ENCODE measurements around the gene PLSCR4. TPM values are rescaled to one million over a fixed set of nuclear protein-coding genes. Genes with fewer than 3 reads are reported as not detected.
A peak's percentile ranks its signal among the peaks of the same experiment; 100 is the strongest.

PLSCR4 gene
- total and polyA plus RNA-seq, 2 experiments from 2014 or later: 40.3 to 63.4 TPM

- Histone ChIP-seq H3K9me2 (ENCODE audit: insufficient read depth) (no peaks in the 10 kb centered on the region), H3K4me1 (ENCODE audit: insufficient read depth) (0 out of 2 replicates have a peak, but pooled peaks cover 2% of the 10 kb centered on the region), H3K9me3 (ENCODE audit: low read depth) (no peaks in the 10 kb centered on the region), H3K79me2 (ENCODE audit: insufficient read depth) (no peaks in the 10 kb centered on the region), H3K4me2 (ENCODE audit: unreplicated experiment) (no peak overlapping the region), H3K9ac (no peak overlapping the region), H3K36me3 (ENCODE audit: low read depth) (0 out of 2 replicates have a peak, but pooled peaks cover 3% of the 10 kb centered on the region), H3K27ac (no peak overlapping the region), H3F3A (ENCODE audit: insufficient read depth) (peaks cover 8% of the 10 kb centered on the region; the same call in 1 of the 2 replicates), H2AFZ (no peak overlapping the region), H4K20me1 (ENCODE audit: insufficient read depth) (no peaks in the 10 kb centered on the region), H3K4me3 (no peak overlapping the region), H3K27me3 (replicated peaks; ENCODE audit: insufficient read depth) (no peaks in the 10 kb centered on the region)
- in situ Hi-C loops (cut with MboI): no loop called here
- WGBS, 2 experiments (ENCODE audit: low coverage in 1 of 2, low lambda C conversion rate in 2 of 2, missing lambda C conversion rate in 2 of 2): 12 to 13% methylated on average over 6 of the region's 6 CpGs
- peak; percentile 71 for DNase-seq
- no peak for TF ChIP-seq EZH2phosphoT487 (IDR thresholded peaks at IDR 0.05; ENCODE audit: insufficient read depth, low read depth)
- no peak for TF ChIP-seq EZH2 (IDR thresholded peaks at IDR 0.05; ENCODE audit: insufficient read depth, poor library complexity, severe bottlenecking)
Observed at GRCh38 chr3:146189519-146190173, 61.3 kb downstream of the PLSCR4 start.

DNA sequence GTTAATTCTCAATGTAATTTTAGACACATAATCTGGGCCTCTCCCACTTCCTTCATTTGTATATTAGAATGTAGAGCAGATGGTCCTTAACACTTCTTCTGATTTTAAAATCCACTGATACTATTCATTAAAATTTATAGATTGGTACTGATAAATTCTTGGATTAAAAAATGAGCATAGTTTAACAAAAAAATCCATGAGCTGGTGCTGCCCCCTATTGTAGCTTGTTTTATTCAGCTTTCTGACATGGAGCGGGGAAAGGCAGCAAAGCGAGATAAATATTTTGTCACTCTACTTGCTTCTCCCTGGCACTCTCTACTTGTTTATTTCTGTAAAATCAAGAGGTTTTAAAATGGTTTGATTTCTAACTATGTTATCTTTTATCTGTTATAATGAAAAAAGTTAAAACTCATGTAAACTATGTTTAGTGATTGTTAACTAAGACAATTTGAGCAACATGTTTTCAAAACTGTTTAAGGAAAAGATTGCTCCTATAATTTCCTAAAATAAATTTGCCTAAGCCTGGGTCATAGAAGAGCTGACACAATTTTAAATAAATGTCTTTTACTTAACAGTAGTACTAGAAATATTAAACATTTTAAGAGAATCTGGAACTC lies 63.5 kb downstream of the PLSCR4 start:
- Histone ChIP-seq H3K4me3 (no peak overlapping the region), H3K79me2 (ENCODE audit: insufficient read depth) (no peaks in the 10 kb centered on the region), H4K20me1 (ENCODE audit: insufficient read depth) (no peaks in the 10 kb centered on the region), H3K9me3 (ENCODE audit: low read depth) (no peaks in the 10 kb centered on the region), H3K27me3 (replicated peaks; ENCODE audit: insufficient read depth) (no peaks in the 10 kb centered on the region), H3F3A (ENCODE audit: insufficient read depth) (peaks cover 8% of the 10 kb centered on the region; the same call in 1 of the 2 replicates), H3K9ac (no peak overlapping the region), H3K4me1 (ENCODE audit: insufficient read depth) (0 out of 2 replicates have a peak, but pooled peaks cover 4% of the 10 kb centered on the region), H3K36me3 (ENCODE audit: low read depth) (no peaks in the 10 kb centered on the region), H3K9me2 (ENCODE audit: insufficient read depth) (no peaks in the 10 kb centered on the region), H3K27ac (no peak overlapping the region), H2AFZ (no peak overlapping the region), H3K4me2 (ENCODE audit: unreplicated experiment) (no peak overlapping the region)
- no peak for TF ChIP-seq EZH2phosphoT487 (IDR thresholded peaks at IDR 0.05; ENCODE audit: insufficient read depth, low read depth)
- peak; percentile 62 for DNase-seq
- in situ Hi-C loops (cut with MboI): no loop called here
- WGBS, 2 experiments (ENCODE audit: low coverage in 1 of 2, low lambda C conversion rate in 2 of 2, missing lambda C conversion rate in 2 of 2): 68 to 75% methylated on average over 2 of the region's 2 CpGs

GRCh38 chr3:146184241-146185015 lies 66.5 kb downstream of the PLSCR4 start:
- Histone ChIP-seq H3K9ac (no peak overlapping the region), H3F3A (ENCODE audit: insufficient read depth) (no peaks in the 10 kb centered on the region), H3K4me2 (ENCODE audit: unreplicated experiment) (no peak overlapping the region), H3K4me1 (ENCODE audit: insufficient read depth) (0 out of 2 replicates have a peak, but pooled peaks cover 4% of the 10 kb centered on the region), H3K4me3 (no peak overlapping the region), H3K27ac (no peak overlapping the region), H3K9me2 (ENCODE audit: insufficient read depth) (no peaks in the 10 kb centered on the region), H2AFZ (no peak overlapping the region), H4K20me1 (ENCODE audit: insufficient read depth) (no peaks in the 10 kb centered on the region), H3K27me3 (replicated peaks; ENCODE audit: insufficient read depth) (no peaks in the 10 kb centered on the region), H3K36me3 (ENCODE audit: low read depth) (no peaks in the 10 kb centered on the region), H3K9me3 (ENCODE audit: low read depth) (no peaks in the 10 kb centered on the region), H3K79me2 (ENCODE audit: insufficient read depth) (no peaks in the 10 kb centered on the region)
- in situ Hi-C loops (cut with MboI): no loop called here
- DNase-seq: peak; percentile 58
- TF ChIP-seq EZH2phosphoT487 (IDR thresholded peaks at IDR 0.05; ENCODE audit: insufficient read depth, low read depth) (no peak), EZH2 (IDR thresholded peaks at IDR 0.05; ENCODE audit: insufficient read depth, poor library complexity, severe bottlenecking) (no peak)
- 52 to 66% methylated on average over 2 of the region's 2 CpGs for WGBS, 2 experiments (ENCODE audit: low coverage in 1 of 2, low lambda C conversion rate in 2 of 2, missing lambda C conversion rate in 2 of 2)

DNA sequence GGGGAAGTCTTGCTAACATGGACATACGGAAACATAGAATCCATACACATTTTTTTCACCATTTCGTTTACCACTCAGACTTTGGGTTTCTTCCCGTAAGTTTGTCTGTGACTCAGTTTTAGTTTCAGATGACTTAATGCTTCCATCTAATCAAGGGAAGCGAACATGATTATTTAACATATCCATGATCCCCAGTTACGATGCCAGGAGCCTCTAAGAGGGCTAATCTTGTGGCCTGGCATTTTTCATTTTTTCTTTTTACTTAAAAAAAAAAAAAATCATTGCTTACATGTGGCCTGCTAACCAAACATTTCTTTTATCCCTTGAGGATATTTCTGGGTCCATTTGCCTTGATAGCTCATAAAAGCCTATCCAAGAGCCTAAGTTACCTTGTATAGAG lies 69.7 kb downstream of the PLSCR4 start:
- no peak overlapping the region for H3K27ac ChIP-seq
- no peak for TF ChIP-seq EZH2 (IDR thresholded peaks at IDR 0.05; ENCODE audit: insufficient read depth, poor library complexity, severe bottlenecking)
- no peak for TF ChIP-seq EZH2phosphoT487 (IDR thresholded peaks at IDR 0.05; ENCODE audit: insufficient read depth, low read depth)
- no peaks in the 10 kb centered on the region for H3K79me2 ChIP-seq (ENCODE audit: insufficient read depth)

More for the DNA sequence above, 69.7 kb downstream of the PLSCR4 start:
- in situ Hi-C loops (cut with MboI): no loop called here
- Histone ChIP-seq H3K4me3 (no peak overlapping the region), H3K4me2 (ENCODE audit: unreplicated experiment) (no peak overlapping the region), H3K36me3 (ENCODE audit: low read depth) (no peaks in the 10 kb centered on the region), H3K27me3 (replicated peaks; ENCODE audit: insufficient read depth) (no peaks in the 10 kb centered on the region), H4K20me1 (ENCODE audit: insufficient read depth) (no peaks in the 10 kb centered on the region), H3F3A (ENCODE audit: insufficient read depth) (peaks cover 5% of the 10 kb centered on the region; the same call in 1 of the 2 replicates), H3K9ac (no peak overlapping the region), H3K9me2 (ENCODE audit: insufficient read depth) (no peaks in the 10 kb centered on the region), H2AFZ (no peak overlapping the region), H3K9me3 (ENCODE audit: low read depth) (no peaks in the 10 kb centered on the region), H3K4me1 (ENCODE audit: insufficient read depth) (0 out of 2 replicates have a peak, but pooled peaks cover 4% of the 10 kb centered on the region)
- WGBS, 2 experiments (ENCODE audit: low coverage in 1 of 2, low lambda C conversion rate in 2 of 2, missing lambda C conversion rate in 2 of 2): 89 to 91% methylated on average over 5 of the region's 5 CpGs
- DNase-seq: no peak
